Spleen (tissue), 11 donors: ENCODE measurements around the gene KCNH5. TPM values are rescaled to one million over a fixed set of nuclear protein-coding genes. Genes with fewer than 3 reads are reported as not detected.

Source experiments
- DNase-seq: peaks from one replicate; pipeline ENCODE4 v3.0.0-alpha.2; 2020
- H3K27ac ChIP-seq, 8 donors: fragments of 200-600 bp; sonication (generic) in 7 of 8; 1 replicate in 4 of 8; 2 replicates in 4 of 8; pipeline versions ENCODE4 v1.5.0 to v1.8.0; 2016 to 2021; ENCODE audit warnings: inconsistent platforms in 4 of 8, mild to moderate bottlenecking in 4 of 8, moderate library complexity in 1 of 8
- H3K27me3 ChIP-seq, 7 donors: fragments of 200-600 bp; sonication (generic) in 6 of 7; replicated peaks in 1 of 7; 1 replicate in 4 of 7; 2 replicates in 3 of 7; pipeline versions ENCODE4 v1.5.0 to v1.8.0; 2016 to 2021; ENCODE audit warnings: inconsistent platforms in 3 of 7, mild to moderate bottlenecking in 1 of 7
- H3K36me3 ChIP-seq, 6 donors: fragments of 200-600 bp; sonication (generic) in 5 of 6; 1 replicate in 4 of 6; 2 replicates in 2 of 6; pipeline versions ENCODE4 v1.5.0 to v1.8.0; 2016 to 2021; ENCODE audit warnings: inconsistent platforms in 2 of 6
- H3K4me1 ChIP-seq, 6 donors: fragments of 200-600 bp; sonication (generic) in 5 of 6; 1 replicate in 3 of 6; 2 replicates in 3 of 6; pipeline versions ENCODE4 v1.5.0 to v1.8.0; 2016 to 2021; ENCODE audit warnings: inconsistent platforms in 3 of 6
- H3K4me3 ChIP-seq, 8 donors: fragments of 200-600 bp; sonication (generic) in 7 of 8; 1 replicate in 4 of 8; 2 replicates in 4 of 8; pipeline versions ENCODE4 v1.5.0 to v1.8.0; 2016 to 2021; ENCODE audit warnings: inconsistent platforms in 4 of 8, mild to moderate bottlenecking in 4 of 8, moderate library complexity in 2 of 8
- H3K9me3 ChIP-seq, 8 donors: fragments of 200-600 bp; sonication (generic) in 7 of 8; 1 replicate in 4 of 8; 2 replicates in 4 of 8; pipeline versions ENCODE4 v1.5.0 to v1.8.0; 2016 to 2021; ENCODE audit warnings: inconsistent platforms in 4 of 8
- CTCF ChIP-seq, 11 experiments: fragments of 200-600 bp in 7 of 11; fragments of 450-650 bp in 4 of 11; sonication (generic) in 4 of 11; IDR thresholded peaks in 8 of 11; conservative IDR thresholded peaks in 3 of 11; 1 replicate in 7 of 11; 2 replicates in 4 of 11; pipeline versions ENCODE4 v1.4.0 to v1.8.0; 2016 to 2021; ENCODE audit warnings: antibody characterized with exemption in 11 of 11, inconsistent platforms in 4 of 11, mild to moderate bottlenecking in 1 of 11
- POLR2A ChIP-seq, 3 donors: fragments of 450-650 bp; IDR thresholded peaks; one replicate each; pipeline ENCODE4 v1.5.1; 2017; ENCODE audit warnings: antibody characterized with exemption in 3 of 3, mild to moderate bottlenecking in 1 of 3
- POLR2AphosphoS5 ChIP-seq, 3 donors: sonication (generic); formaldehyde crosslinking; IDR thresholded peaks; one replicate each; pipeline ENCODE4 v1.5.1; 2017; ENCODE audit warnings: antibody characterized with exemption in 3 of 3
- WGBS, 5 donors: extraction: QIAGEN DNeasy Blood & Tissue Kit in 3 of 5; methylation state at CpG; one replicate each; pipeline versions ENCODE4 v1.1.5 to v1.1.7; 2013 to 2018; 5-methylcytosine and 5-hydroxymethylcytosine counted together
- intact Hi-C: fragments of 100-400 bp; cut with DNase I; formaldehyde crosslinking; loops from one replicate; pipeline ENCODE4 v1.15.0; 2023; ENCODE audit warnings: low total_unique reads
- polyA plus RNA-seq, 3 donors: library from polyadenylated mRNA; stranded (reverse); fragments of 200-250 nt; gene quantifications; one replicate each; pipeline ENCODE4 v1.2.1, GENCODE V29; 2013
- total RNA-seq, 7 donors: library from RNA; depleted of rRNA in 3 of 7; stranded (reverse); fragments of >200 nt in 3 of 7; fragmentation: NEBNext Ultra II Directional in 4 of 7; extraction: Animal tissue kit (Norgen Biotek cat#: 25700) in 4 of 7; gene quantifications; one replicate each; pipeline versions ENCODE4 v1.1.0 to v1.2.1, GENCODE V29; 2016 to 2021
- donor health status: healthy with polysubstance abuse.
- donor health status: DM: no; HTN: no; CAD: no; lungs with moderate emphysema.
- donor health status: DM: no; HTN: no; CAD: no.
- donor health status: Bipolar disorder and iron deficiency.
- donor health status: healthy.
- donor health status: DM: no; HTN: no; CAD: no.
- donor health status: DM: yes; HTN: yes; CAD: no.

Gene KCNH5
- total and polyA plus RNA-seq, 10 donors: 0.02 to 0.03 (median 0.03) TPM; not detected in 6

GRCh38 chr14:62916551-62916950 lies 128.7 kb downstream of the KCNH5 start:
- Histone ChIP-seq H3K4me1 (no peaks in the 10 kb centered on the region), H3K27ac (no peak overlapping the region), H3K36me3 (no peaks in the 10 kb centered on the region), H3K27me3 (peaks cover 0 to 7% (median 0%) of the 10 kb centered on the region in 7 donors), H3K9me3 (no peaks in the 10 kb centered on the region), H3K4me3 (no peak overlapping the region)
- WGBS, 5 donors: 39 to 55% (median 40%) methylated on average over 4 of the region's 4 CpGs
- no peak for DNase-seq
- TF ChIP-seq POLR2AphosphoS5 (IDR thresholded peaks at IDR 0.05): no peak
- no peak for TF ChIP-seq CTCF (IDR thresholded peaks at IDR 0.05 in 8 of 11, conservative IDR thresholded peaks at IDR 0.05 in 3 of 11)
- TF ChIP-seq POLR2A (IDR thresholded peaks at IDR 0.05): no peak
- intact Hi-C loops: no loop called here

- Histone ChIP-seq H3K36me3 (no peaks in the 10 kb centered on the region), H3K4me1 (no peaks in the 10 kb centered on the region), H3K27me3 (peaks cover 0 to 7% (median 0%) of the 10 kb centered on the region in 7 donors), H3K9me3 (no peaks in the 10 kb centered on the region), H3K4me3 (no peak overlapping the region), H3K27ac (no peak overlapping the region)
- DNase-seq: no peak
- 77 to 86% (median 86%) methylated on average over 3 of the region's 3 CpGs for WGBS, 5 donors
- intact Hi-C loops: no loop called here
- no peak for TF ChIP-seq CTCF (IDR thresholded peaks at IDR 0.05 in 8 of 11, conservative IDR thresholded peaks at IDR 0.05 in 3 of 11)
- no peak for TF ChIP-seq POLR2A (IDR thresholded peaks at IDR 0.05)
- no peak for TF ChIP-seq POLR2AphosphoS5 (IDR thresholded peaks at IDR 0.05)
Measured at GRCh38 chr14:62914873-62915272, 130.4 kb downstream of the KCNH5 start.

- Histone ChIP-seq H3K27ac (no peak overlapping the region), H3K27me3 (peaks cover 0 to 7% (median 0%) of the 10 kb centered on the region in 7 donors), H3K4me3 (no peak overlapping the region), H3K4me1 (no peaks in the 10 kb centered on the region), H3K36me3 (no peaks in the 10 kb centered on the region), H3K9me3 (no peaks in the 10 kb centered on the region)
- DNase-seq: no peak
- TF ChIP-seq POLR2A (IDR thresholded peaks at IDR 0.05): no peak
- no peak for TF ChIP-seq POLR2AphosphoS5 (IDR thresholded peaks at IDR 0.05)
- no peak for TF ChIP-seq CTCF (IDR thresholded peaks at IDR 0.05 in 8 of 11, conservative IDR thresholded peaks at IDR 0.05 in 3 of 11)
- intact Hi-C loops: no loop called here
- 53 to 78% (median 62%) methylated on average over 2 of the region's 2 CpGs for WGBS, 5 donors
Measured at GRCh38 chr14:62914025-62914424, 131.2 kb downstream of the KCNH5 start.

- Histone ChIP-seq H3K4me3 (no peak overlapping the region), H3K9me3 (no peaks in the 10 kb centered on the region), H3K4me1 (no peaks in the 10 kb centered on the region), H3K27me3 (no peaks in the 10 kb centered on the region), H3K36me3 (no peaks in the 10 kb centered on the region), H3K27ac (no peak overlapping the region)
- WGBS, 5 donors: 78 to 95% (median 81%) methylated on average over 1 of the region's 1 CpG
- TF ChIP-seq POLR2AphosphoS5 (IDR thresholded peaks at IDR 0.05) (no peak), POLR2A (IDR thresholded peaks at IDR 0.05) (no peak), CTCF (IDR thresholded peaks at IDR 0.05 in 8 of 11, conservative IDR thresholded peaks at IDR 0.05 in 3 of 11) (no peak)
- intact Hi-C loops: no loop called here
- no peak for DNase-seq
Measured at GRCh38 chr14:62908506-62908905, 136.8 kb downstream of the KCNH5 start.
